Natural killer cell (primary cell): Measurements from ENCODE around the gene CYLD. TPM values are rescaled to one million over a fixed set of nuclear protein-coding genes. Genes with fewer than 3 reads are reported as not detected.

Experiments used
- ATAC-seq, 3 donors: fragments of 150-1000 bp in 2 of 3; fragments of 200-7000 bp in 1 of 3; cut with Tn5 transposase; 1 replicate in 1 of 3; 2 replicates in 2 of 3; pipeline ENCODE4 v1.10.0; 2021; ENCODE audit warnings: mild to moderate bottlenecking in 2 of 3, moderate library complexity in 2 of 3
- DNase-seq, 2 donors: peaks; one replicate each; pipeline versions ENCODE4 v3.0.0 to v3.0.0-alpha.2; 2013 to 2021; ENCODE audit warnings: mixed read lengths in 1 of 2
- H3K27ac ChIP-seq: one replicate; pipeline ENCODE4 v1.5.1; 2013; ENCODE audit warnings: mild to moderate bottlenecking, low read length
- H3K27me3 ChIP-seq: one replicate; pipeline ENCODE4 v1.6.1; 2013; ENCODE audit warnings: low read length; ENCODE audit not compliant: control insufficient read depth, insufficient read depth
- H3K36me3 ChIP-seq: one replicate; pipeline ENCODE4 v1.6.1; 2013; ENCODE audit warnings: low read length; ENCODE audit not compliant: control insufficient read depth, insufficient read depth
- H3K4me1 ChIP-seq: one replicate; pipeline ENCODE4 v1.6.1; 2013; ENCODE audit warnings: low read length; ENCODE audit not compliant: control insufficient read depth, insufficient read depth
- H3K4me3 ChIP-seq: one replicate; pipeline ENCODE4 v1.5.1; 2013; ENCODE audit warnings: low read length
- H3K9me3 ChIP-seq: one replicate; pipeline ENCODE4 v1.6.1; 2013; ENCODE audit warnings: low read length; ENCODE audit not compliant: control insufficient read depth, insufficient read depth
- H3K27ac Mint-ChIP-seq, 2 donors: one replicate each; pipeline ENCODE4 v1.8.0; 2022; ENCODE audit warnings: mild to moderate bottlenecking in 2 of 2, mixed read lengths in 2 of 2, moderate library complexity in 1 of 2
- H3K27me3 Mint-ChIP-seq, 2 donors: one replicate each; pipeline ENCODE4 v1.8.0; 2022; ENCODE audit warnings: low read depth in 2 of 2, mixed read lengths in 2 of 2
- H3K36me3 Mint-ChIP-seq: one replicate; pipeline ENCODE4 v1.8.0; 2022; ENCODE audit warnings: mixed read lengths
- H3K4me1 Mint-ChIP-seq, 2 donors: one replicate each; pipeline ENCODE4 v1.8.0; 2022; ENCODE audit warnings: mixed read lengths in 2 of 2
- H3K4me3 Mint-ChIP-seq: one replicate; pipeline ENCODE4 v1.8.0; 2022; ENCODE audit warnings: mild to moderate bottlenecking, moderate library complexity, mixed read lengths
- H3K9me3 Mint-ChIP-seq, 2 donors: one replicate each; pipeline ENCODE4 v1.8.0; 2022; ENCODE audit warnings: mixed read lengths in 2 of 2
- CTCF ChIP-seq: fragments of 200-600 bp; IDR thresholded peaks from one replicate; pipeline ENCODE4 v1.8.0; 2022; ENCODE audit warnings: antibody characterized with exemption
- WGBS: methylation state at CpG from one replicate; pipeline ENCODE4 v1.1.7; 2013; ENCODE audit warnings: missing lambda C conversion rate; ENCODE audit not compliant: insufficient coverage; 5-methylcytosine and 5-hydroxymethylcytosine counted together
- intact Hi-C: fragments of 100-400 bp; cut with micrococcal nuclease; formaldehyde crosslinking; loops from one replicate; pipeline ENCODE4 v1.14.2; 2022
- total RNA-seq, 4 donors: library from RNA; stranded (reverse); fragments of 120-200 nt in 1 of 4; gene quantifications; one replicate each; pipeline versions ENCODE4 v1.2.3 to v1.2.4, GENCODE V29; 2013 to 2022

CYLD gene
- total RNA-seq, 3 donors from 2014 or later (not counting 1 experiment from before 2014, with no cell fraction given): 227 to 246 (median 236) TPM

DNA sequence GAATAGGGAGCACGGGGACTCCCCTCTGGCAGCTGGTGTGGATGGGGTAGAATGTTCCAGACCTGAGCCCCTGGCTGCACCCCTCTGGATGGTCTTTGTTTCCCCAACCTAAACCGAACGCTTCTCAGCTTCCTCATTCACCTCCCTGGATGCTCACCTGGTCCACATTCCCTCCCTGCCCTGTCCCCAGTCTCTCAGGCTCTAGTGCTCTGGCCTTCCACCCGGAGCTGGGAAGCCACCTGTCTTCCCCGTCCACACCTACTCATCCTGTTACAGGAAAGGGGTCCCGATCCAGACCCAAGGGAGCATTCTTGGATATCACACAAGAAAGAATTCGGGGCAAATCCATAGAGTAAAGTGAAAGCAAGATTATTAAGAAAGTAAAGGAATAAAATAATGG lies 73.5 kb downstream of the CYLD start:
- no peak for DNase-seq
- H3K4me3 Mint-ChIP-seq: no peak overlapping the region

DNA sequence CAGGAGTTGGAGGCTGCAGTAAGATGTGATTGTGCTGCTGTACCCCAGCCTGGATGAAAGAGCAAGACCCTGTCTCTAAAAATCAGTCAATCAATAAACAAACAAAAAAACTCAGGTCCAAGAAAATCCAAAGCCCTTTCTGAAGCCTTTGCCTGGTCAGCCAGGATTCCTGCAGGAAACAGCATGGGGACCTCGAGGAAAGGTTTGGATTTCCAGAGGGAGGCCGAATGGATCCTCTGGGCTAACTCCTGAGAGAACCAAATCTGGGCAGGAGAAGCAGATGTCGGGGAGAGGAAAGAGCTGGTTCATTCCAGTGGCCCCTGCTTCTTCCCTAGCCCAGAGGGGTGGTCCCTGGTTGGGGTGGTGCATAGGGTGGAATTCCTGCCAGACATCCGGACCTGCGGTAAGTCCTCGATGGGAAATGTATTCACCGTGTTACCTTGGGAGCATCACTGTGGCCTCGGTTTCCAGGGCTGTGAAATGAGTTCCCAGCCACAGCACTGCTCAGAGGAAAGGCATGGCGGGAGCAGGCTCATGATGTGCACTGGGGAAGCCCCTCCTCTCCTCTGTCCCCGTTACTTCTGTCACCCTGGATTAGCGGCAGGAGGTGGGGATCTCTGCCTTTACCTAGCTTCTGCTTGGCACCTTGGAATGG lies 75.1 kb downstream of the CYLD start:
- no peaks in the 10 kb centered on the region for H3K9me3 Mint-ChIP-seq
- H3K27ac Mint-ChIP-seq: no peak overlapping the region
- WGBS: 88% methylated on average over 11 of the region's 11 CpGs

More for the DNA sequence above, 73.5 kb downstream of the CYLD start:
- intact Hi-C loops: no loop called here
- ATAC-seq: no peak
- no peaks in the 10 kb centered on the region for H3K9me3 ChIP-seq
- H3K4me3 ChIP-seq: no peak overlapping the region
- no peak overlapping the region for H3K27ac Mint-ChIP-seq
- H3K36me3 ChIP-seq: no peaks in the 10 kb centered on the region
- TF ChIP-seq CTCF: no peak
- no peaks in the 10 kb centered on the region for H3K4me1 Mint-ChIP-seq
- no peaks in the 10 kb centered on the region for H3K36me3 Mint-ChIP-seq
- no peaks in the 10 kb centered on the region for H3K27me3 Mint-ChIP-seq
- H3K27me3 ChIP-seq: no peaks in the 10 kb centered on the region
- WGBS: 83% methylated on average over 7 of the region's 7 CpGs
- H3K4me1 ChIP-seq: no peaks in the 10 kb centered on the region
- H3K9me3 Mint-ChIP-seq: no peaks in the 10 kb centered on the region
- H3K27ac ChIP-seq: no peak overlapping the region

GRCh38 chr16:50818380-50818779 lies 76.5 kb downstream of the CYLD start:
- H3K4me3 Mint-ChIP-seq: no peak overlapping the region
- TF ChIP-seq CTCF: no peak
- H3K4me1 Mint-ChIP-seq: no peaks in the 10 kb centered on the region
- no peak for ATAC-seq
- no peaks in the 10 kb centered on the region for H3K27me3 ChIP-seq
- no peak overlapping the region for H3K27ac Mint-ChIP-seq
- intact Hi-C loops: no loop called here
- H3K4me3 ChIP-seq: no peak overlapping the region
- no peaks in the 10 kb centered on the region for H3K9me3 ChIP-seq
- no peaks in the 10 kb centered on the region for H3K9me3 Mint-ChIP-seq
- no peaks in the 10 kb centered on the region for H3K36me3 Mint-ChIP-seq
- H3K27ac ChIP-seq: no peak overlapping the region
- no peak for DNase-seq
- H3K4me1 ChIP-seq: no peaks in the 10 kb centered on the region
- no peaks in the 10 kb centered on the region for H3K27me3 Mint-ChIP-seq
- 87% methylated on average over 7 of the region's 8 CpGs for WGBS
- H3K36me3 ChIP-seq: no peaks in the 10 kb centered on the region

More for the DNA sequence above, 75.1 kb downstream of the CYLD start:
- no peaks in the 10 kb centered on the region for H3K4me1 ChIP-seq
- no peak overlapping the region for H3K4me3 Mint-ChIP-seq
- no peaks in the 10 kb centered on the region for H3K27me3 ChIP-seq
- no peaks in the 10 kb centered on the region for H3K4me1 Mint-ChIP-seq
- no peaks in the 10 kb centered on the region for H3K27me3 Mint-ChIP-seq
- DNase-seq: no peak
- ATAC-seq: no peak
- H3K27ac ChIP-seq: no peak overlapping the region
- H3K36me3 ChIP-seq: no peaks in the 10 kb centered on the region
- no peaks in the 10 kb centered on the region for H3K9me3 ChIP-seq
- no peak overlapping the region for H3K4me3 ChIP-seq
- no peak for TF ChIP-seq CTCF
- H3K36me3 Mint-ChIP-seq: no peaks in the 10 kb centered on the region
- intact Hi-C loops: no loop called here

GRCh38 chr16:50819706-50820105 lies 77.8 kb downstream of the CYLD start:
- no peaks in the 10 kb centered on the region for H3K4me1 ChIP-seq

More at GRCh38 chr16:50819706-50820105, 77.8 kb downstream of the CYLD start:
- Histone ChIP-seq H3K4me3 (no peak overlapping the region), H3K9me3 (no peaks in the 10 kb centered on the region), H3K27ac (no peak overlapping the region), H3K27me3 (no peaks in the 10 kb centered on the region), H3K36me3 (no peaks in the 10 kb centered on the region)
- Mint-ChIP-seq H3K36me3 (no peaks in the 10 kb centered on the region), H3K9me3 (no peaks in the 10 kb centered on the region), H3K4me3 (no peak overlapping the region), H3K27me3 (peaks cover 4 to 7% of the 10 kb centered on the region in 2 donors), H3K27ac (no peak overlapping the region), H3K4me1 (no peaks in the 10 kb centered on the region)
- no peak for DNase-seq
- ATAC-seq: no peak
- intact Hi-C loops: no loop called here
- 87% methylated on average over 6 of the region's 6 CpGs for WGBS
- no peak for TF ChIP-seq CTCF
